Spleen (tissue), 11 donors: ENCODE measurements around the gene DISC1. TPM values are rescaled to one million over a fixed set of nuclear protein-coding genes. Genes with fewer than 3 reads are reported as not detected.
A peak's percentile ranks its signal among the peaks of the same experiment; 100 is the strongest.

ENCODE experiments used
- DNase-seq: peaks from one replicate; pipeline ENCODE4 v3.0.0-alpha.2; 2020
- H3K27ac ChIP-seq, 8 donors: fragments of 200-600 bp; sonication (generic) in 7 of 8; 1 replicate in 4 of 8; 2 replicates in 4 of 8; pipeline versions ENCODE4 v1.5.0 to v1.8.0; 2016 to 2021; ENCODE audit warnings: inconsistent platforms in 4 of 8, mild to moderate bottlenecking in 4 of 8, moderate library complexity in 1 of 8
- H3K27me3 ChIP-seq, 7 donors: fragments of 200-600 bp; sonication (generic) in 6 of 7; replicated peaks in 1 of 7; 1 replicate in 4 of 7; 2 replicates in 3 of 7; pipeline versions ENCODE4 v1.5.0 to v1.8.0; 2016 to 2021; ENCODE audit warnings: inconsistent platforms in 3 of 7, mild to moderate bottlenecking in 1 of 7
- H3K36me3 ChIP-seq, 6 donors: fragments of 200-600 bp; sonication (generic) in 5 of 6; 1 replicate in 4 of 6; 2 replicates in 2 of 6; pipeline versions ENCODE4 v1.5.0 to v1.8.0; 2016 to 2021; ENCODE audit warnings: inconsistent platforms in 2 of 6
- H3K4me1 ChIP-seq, 6 donors: fragments of 200-600 bp; sonication (generic) in 5 of 6; 1 replicate in 3 of 6; 2 replicates in 3 of 6; pipeline versions ENCODE4 v1.5.0 to v1.8.0; 2016 to 2021; ENCODE audit warnings: inconsistent platforms in 3 of 6
- H3K4me3 ChIP-seq, 8 donors: fragments of 200-600 bp; sonication (generic) in 7 of 8; 1 replicate in 4 of 8; 2 replicates in 4 of 8; pipeline versions ENCODE4 v1.5.0 to v1.8.0; 2016 to 2021; ENCODE audit warnings: inconsistent platforms in 4 of 8, mild to moderate bottlenecking in 4 of 8, moderate library complexity in 2 of 8
- H3K9me3 ChIP-seq, 8 donors: fragments of 200-600 bp; sonication (generic) in 7 of 8; 1 replicate in 4 of 8; 2 replicates in 4 of 8; pipeline versions ENCODE4 v1.5.0 to v1.8.0; 2016 to 2021; ENCODE audit warnings: inconsistent platforms in 4 of 8
- POLR2A ChIP-seq, 3 donors: fragments of 450-650 bp; IDR thresholded peaks; one replicate each; pipeline ENCODE4 v1.5.1; 2017; ENCODE audit warnings: antibody characterized with exemption in 3 of 3, mild to moderate bottlenecking in 1 of 3
- POLR2AphosphoS5 ChIP-seq, 3 donors: sonication (generic); formaldehyde crosslinking; IDR thresholded peaks; one replicate each; pipeline ENCODE4 v1.5.1; 2017; ENCODE audit warnings: antibody characterized with exemption in 3 of 3
- WGBS, 5 donors: extraction: QIAGEN DNeasy Blood & Tissue Kit in 3 of 5; methylation state at CpG; one replicate each; pipeline versions ENCODE4 v1.1.5 to v1.1.7; 2013 to 2018; 5-methylcytosine and 5-hydroxymethylcytosine counted together
- intact Hi-C: fragments of 100-400 bp; cut with DNase I; formaldehyde crosslinking; loops from one replicate; pipeline ENCODE4 v1.15.0; 2023; ENCODE audit warnings: low total_unique reads
- polyA plus RNA-seq, 3 donors: library from polyadenylated mRNA; stranded (reverse); fragments of 200-250 nt; gene quantifications; one replicate each; pipeline ENCODE4 v1.2.1, GENCODE V29; 2013
- total RNA-seq, 7 donors: library from RNA; depleted of rRNA in 3 of 7; stranded (reverse); fragments of >200 nt in 3 of 7; fragmentation: NEBNext Ultra II Directional in 4 of 7; extraction: Animal tissue kit (Norgen Biotek cat#: 25700) in 4 of 7; gene quantifications; one replicate each; pipeline versions ENCODE4 v1.1.0 to v1.2.1, GENCODE V29; 2016 to 2021
- TF ChIP-seq, protein P1 (sequence below), 11 experiments: fragments of 200-600 bp in 7 of 11; fragments of 450-650 bp in 4 of 11; sonication (generic) in 4 of 11; IDR thresholded peaks in 8 of 11; conservative IDR thresholded peaks in 3 of 11; 1 replicate in 7 of 11; 2 replicates in 4 of 11; pipeline versions ENCODE4 v1.4.0 to v1.8.0; 2016 to 2021; ENCODE audit warnings: antibody characterized with exemption in 11 of 11, inconsistent platforms in 4 of 11, mild to moderate bottlenecking in 1 of 11
- donor health status: healthy with polysubstance abuse.
- donor health status: DM: no; HTN: no; CAD: no; lungs with moderate emphysema.
- donor health status: DM: no; HTN: no; CAD: no.
- donor health status: Bipolar disorder and iron deficiency.
- donor health status: healthy.
- donor health status: DM: no; HTN: no; CAD: no.
- donor health status: DM: yes; HTN: yes; CAD: no.

DISC1 gene
- total and polyA plus RNA-seq, 10 donors = 0.89 to 36.4 (median 24.2) TPM

DNA sequence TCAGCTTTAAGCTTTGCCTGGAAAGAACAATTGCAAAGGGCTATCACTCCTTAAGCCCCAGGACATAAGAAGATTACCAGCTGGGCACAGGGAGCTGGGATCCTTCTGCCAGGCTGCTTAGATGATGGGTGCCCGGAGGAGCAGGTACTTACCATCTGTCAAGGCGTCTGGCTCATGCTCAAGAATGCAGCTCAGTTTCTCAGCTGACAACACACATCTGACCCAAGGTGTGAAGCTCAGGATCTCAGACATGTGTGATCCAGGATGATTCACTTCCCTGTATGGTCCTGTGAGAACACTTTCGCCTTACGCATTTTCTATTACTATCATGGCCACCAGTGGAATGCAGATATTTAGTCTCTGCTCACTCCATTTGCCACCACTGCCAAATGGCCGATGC is 14.7 kb upstream of the DISC1 start:
- WGBS, 5 donors = 79 to 85% (median 84%) methylated on average over 5 of the region's 5 CpGs

DNA sequence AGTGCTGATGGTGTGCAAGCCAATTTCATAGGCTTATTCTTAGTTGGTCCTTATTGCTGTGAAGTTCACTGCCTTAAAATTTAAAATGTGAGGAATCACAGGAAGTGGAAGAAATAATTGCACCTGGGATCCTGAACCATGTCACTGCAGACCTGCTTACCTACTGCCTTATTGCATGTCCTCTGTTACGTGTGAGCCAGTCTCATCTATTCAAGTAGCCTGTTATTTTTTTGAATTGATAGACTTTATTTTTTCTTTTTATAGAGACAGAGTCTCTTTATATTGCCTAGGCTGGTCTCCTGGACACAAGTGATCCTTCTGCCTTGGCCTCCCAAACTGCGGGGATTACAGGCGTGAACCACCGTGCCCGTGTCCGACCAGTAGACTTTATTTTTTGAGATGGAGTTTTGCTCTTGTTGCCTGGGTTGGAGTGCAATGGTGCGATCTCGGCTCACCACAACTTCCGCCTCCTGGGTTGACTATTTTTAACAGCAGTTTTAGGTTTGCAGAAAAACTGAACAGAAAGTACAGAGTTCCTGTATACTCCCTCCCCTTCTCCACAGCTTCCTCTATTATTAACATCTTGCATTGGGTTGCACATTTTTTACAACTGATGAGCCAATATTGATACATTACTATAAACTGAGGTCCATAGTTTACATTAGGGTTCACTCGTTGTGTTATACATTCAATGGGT is 14.0 kb upstream of the DISC1 start:
- 16 to 36% (median 25%) methylated on average over 10 of the region's 10 CpGs for WGBS, 5 donors

More for the DNA sequence above, 14.7 kb upstream of the DISC1 start:
- Histone ChIP-seq H3K27me3 (no peaks in the 10 kb centered on the region), H3K27ac (peak overlapping the region; percentile 55 to 90 (median 82)), H3K9me3 (peaks cover 0 to 6% (median 0%) of the 10 kb centered on the region in 8 donors), H3K36me3 (no peaks in the 10 kb centered on the region), H3K4me1 (peaks cover 24 to 64% (median 41%) of the 10 kb centered on the region in 6 donors), H3K4me3 (peak overlapping the region in 1 of 8 donors; percentile 50)
- no peak for TF ChIP-seq POLR2AphosphoS5 (IDR thresholded peaks at IDR 0.05)
- TF ChIP-seq POLR2A (IDR thresholded peaks at IDR 0.05) = no peak
- TF ChIP-seq, protein P1, sequence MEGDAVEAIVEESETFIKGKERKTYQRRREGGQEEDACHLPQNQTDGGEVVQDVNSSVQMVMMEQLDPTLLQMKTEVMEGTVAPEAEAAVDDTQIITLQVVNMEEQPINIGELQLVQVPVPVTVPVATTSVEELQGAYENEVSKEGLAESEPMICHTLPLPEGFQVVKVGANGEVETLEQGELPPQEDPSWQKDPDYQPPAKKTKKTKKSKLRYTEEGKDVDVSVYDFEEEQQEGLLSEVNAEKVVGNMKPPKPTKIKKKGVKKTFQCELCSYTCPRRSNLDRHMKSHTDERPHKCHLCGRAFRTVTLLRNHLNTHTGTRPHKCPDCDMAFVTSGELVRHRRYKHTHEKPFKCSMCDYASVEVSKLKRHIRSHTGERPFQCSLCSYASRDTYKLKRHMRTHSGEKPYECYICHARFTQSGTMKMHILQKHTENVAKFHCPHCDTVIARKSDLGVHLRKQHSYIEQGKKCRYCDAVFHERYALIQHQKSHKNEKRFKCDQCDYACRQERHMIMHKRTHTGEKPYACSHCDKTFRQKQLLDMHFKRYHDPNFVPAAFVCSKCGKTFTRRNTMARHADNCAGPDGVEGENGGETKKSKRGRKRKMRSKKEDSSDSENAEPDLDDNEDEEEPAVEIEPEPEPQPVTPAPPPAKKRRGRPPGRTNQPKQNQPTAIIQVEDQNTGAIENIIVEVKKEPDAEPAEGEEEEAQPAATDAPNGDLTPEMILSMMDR (IDR thresholded peaks at IDR 0.05 in 8 of 11, conservative IDR thresholded peaks at IDR 0.05 in 3 of 11) = no peak
- no peak for DNase-seq
- intact Hi-C loops = no loop called here

DNA sequence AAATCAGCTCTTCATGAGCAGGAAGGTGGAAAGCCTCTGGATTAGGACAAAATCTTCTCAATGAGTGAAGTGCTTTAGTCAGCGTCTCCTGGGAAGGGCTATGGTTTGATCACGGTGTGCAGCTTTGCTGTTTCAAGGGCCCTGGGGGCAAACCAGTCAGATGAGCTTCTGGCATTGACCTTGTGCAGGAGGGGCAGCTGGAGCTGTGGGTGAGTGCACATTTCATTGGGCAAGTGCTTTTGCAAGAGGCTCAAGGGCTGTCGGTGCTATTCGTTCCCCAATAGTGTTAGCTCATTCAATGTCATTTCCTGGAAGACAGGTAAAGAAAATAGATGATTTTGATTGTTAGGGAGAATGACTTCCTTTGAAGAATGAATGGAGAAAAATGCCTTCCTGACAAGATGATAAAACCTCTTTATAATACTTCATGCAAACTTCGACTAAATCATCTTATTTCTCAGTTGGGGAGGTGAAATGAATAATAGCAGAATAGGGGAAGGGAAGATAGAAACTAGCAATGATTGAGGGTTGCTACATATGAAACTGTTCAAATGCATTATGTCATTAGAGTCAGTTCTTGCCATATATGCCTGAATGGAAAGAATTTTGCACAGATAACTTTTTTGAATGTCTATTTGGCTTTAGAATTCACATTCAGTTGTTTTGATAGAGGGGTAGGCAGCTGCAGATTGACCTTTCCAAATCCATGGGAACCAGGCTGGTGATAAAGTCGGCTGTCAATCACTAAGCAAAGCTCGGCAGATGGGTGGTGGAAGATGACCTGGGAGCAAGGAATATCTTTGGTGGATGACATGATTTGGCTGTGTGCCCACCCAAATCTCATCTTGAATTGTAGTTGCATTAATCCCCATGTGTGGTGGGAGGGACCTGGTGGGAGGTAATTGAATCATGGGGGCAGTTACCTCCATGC is 12.9 kb upstream of the DISC1 start:
- WGBS, 5 donors = 36 to 47% (median 41%) methylated on average over 7 of the region's 7 CpGs
- H3K4me1 ChIP-seq = peaks cover 24 to 68% (median 41%) of the 10 kb centered on the region in 6 donors
- H3K27me3 ChIP-seq = no peaks in the 10 kb centered on the region
- intact Hi-C loops = no loop called here
- H3K36me3 ChIP-seq = no peaks in the 10 kb centered on the region
- TF ChIP-seq, protein P1 (IDR thresholded peaks at IDR 0.05 in 8 of 11, conservative IDR thresholded peaks at IDR 0.05 in 3 of 11) = no peak
- TF ChIP-seq POLR2AphosphoS5 (IDR thresholded peaks at IDR 0.05) = no peak
- no peak for TF ChIP-seq POLR2A (IDR thresholded peaks at IDR 0.05)
- H3K27ac ChIP-seq = peak overlapping the region; percentile 55 to 90 (median 82)
- H3K4me3 ChIP-seq = peak overlapping the region in 3 of 8 donors; percentile 3 to 50 (median 15)
- H3K9me3 ChIP-seq = peaks cover 0 to 6% (median 0%) of the 10 kb centered on the region in 8 donors
- DNase-seq = peak; percentile 83

More for the DNA sequence above, 14.0 kb upstream of the DISC1 start:
- TF ChIP-seq, protein P1 (IDR thresholded peaks at IDR 0.05 in 8 of 11, conservative IDR thresholded peaks at IDR 0.05 in 3 of 11) = no peak
- TF ChIP-seq POLR2AphosphoS5 (IDR thresholded peaks at IDR 0.05) (peak in 1 of 3 donors; percentile 64), POLR2A (IDR thresholded peaks at IDR 0.05) (no peak)
- intact Hi-C loops = no loop called here
- H3K27me3 ChIP-seq = no peaks in the 10 kb centered on the region
- peaks cover 0 to 6% (median 0%) of the 10 kb centered on the region in 8 donors for H3K9me3 ChIP-seq
- H3K36me3 ChIP-seq = no peaks in the 10 kb centered on the region
- H3K4me3 ChIP-seq = peak overlapping the region in 5 of 8 donors; percentile 0 to 50 (median 3)
- peaks cover 24 to 66% (median 41%) of the 10 kb centered on the region in 6 donors for H3K4me1 ChIP-seq
- peak; percentile 88 for DNase-seq
- H3K27ac ChIP-seq = peak overlapping the region; percentile 55 to 90 (median 82)
